Astrocyte (in vitro differentiated cells and primary cell): ENCODE measurements around the gene RALY. TPM values are rescaled to one million over a fixed set of nuclear protein-coding genes. Genes with fewer than 3 reads are reported as not detected.

Source experiments
- DNase-seq: peaks from one replicate; pipeline ENCODE4 v3.0.0-alpha.2; 2010; ENCODE audit warnings: low read depth
- FAIRE-seq: peaks from 2 replicates; lab custom pipeline; 2011; peaks lifted over from hg19 to GRCh38; lab: Jason Lieb, UNC
- H2AFZ ChIP-seq: 2 replicates; pipeline ENCODE4 v1.6.0; 2012; ENCODE audit warnings: low read depth, low read length, inconsistent platforms
- H3K27ac ChIP-seq: 2 replicates; pipeline ENCODE4 v1.5.1; 2011; ENCODE audit warnings: low read depth, low read length, inconsistent platforms
- H3K27me3 ChIP-seq: 2 replicates; pipeline ENCODE4 v1.6.0; 2011; ENCODE audit warnings: low read length, inconsistent platforms; ENCODE audit not compliant: insufficient read depth
- H3K36me3 ChIP-seq: 2 replicates; pipeline ENCODE4 v1.5.1; 2011; ENCODE audit warnings: low read length, inconsistent platforms; ENCODE audit not compliant: insufficient read depth
- H3K4me1 ChIP-seq: 2 replicates; pipeline ENCODE4 v1.5.1; 2011; ENCODE audit warnings: low read length, inconsistent platforms; ENCODE audit not compliant: insufficient read depth
- H3K4me2 ChIP-seq: 2 replicates; pipeline ENCODE4 v1.6.0; 2012; ENCODE audit warnings: low read length, inconsistent platforms
- H3K4me3 ChIP-seq: 2 replicates; pipeline ENCODE4 v1.5.1; 2011; ENCODE audit warnings: low read depth, mild to moderate bottlenecking, low read length, inconsistent platforms; ENCODE audit not compliant: insufficient read depth
- H3K79me2 ChIP-seq: 2 replicates; pipeline ENCODE4 v1.6.0; 2012; ENCODE audit warnings: mild to moderate bottlenecking, low read length, inconsistent platforms; ENCODE audit not compliant: insufficient read depth
- H3K9ac ChIP-seq: 2 replicates; pipeline ENCODE4 v1.6.0; 2012; ENCODE audit warnings: mild to moderate bottlenecking, low read length, inconsistent platforms
- H3K9me3 ChIP-seq: 2 replicates; pipeline ENCODE4 v1.5.1; 2012; ENCODE audit warnings: low read depth, mild to moderate bottlenecking, low read length, inconsistent platforms; ENCODE audit not compliant: insufficient read depth
- H4K20me1 ChIP-seq: 2 replicates; pipeline ENCODE4 v1.6.0; 2012; ENCODE audit warnings: low read length, inconsistent platforms; ENCODE audit not compliant: insufficient read depth
- H3K27ac Mint-ChIP-seq: one replicate; pipeline ENCODE4 v1.8.0; 2021; ENCODE audit warnings: mild to moderate bottlenecking, mixed read lengths; ENCODE audit not compliant: unreplicated experiment
- H3K27me3 Mint-ChIP-seq: one replicate; pipeline ENCODE4 v1.8.0; 2021; ENCODE audit warnings: low read depth, mixed read lengths; ENCODE audit not compliant: unreplicated experiment
- H3K36me3 Mint-ChIP-seq: one replicate; pipeline ENCODE4 v1.8.0; 2021; ENCODE audit warnings: low read depth, mixed read lengths; ENCODE audit not compliant: unreplicated experiment
- H3K4me1 Mint-ChIP-seq: one replicate; pipeline ENCODE4 v1.8.0; 2021; ENCODE audit warnings: low read depth, mixed read lengths; ENCODE audit not compliant: unreplicated experiment
- H3K4me3 Mint-ChIP-seq: one replicate; pipeline ENCODE4 v1.8.0; 2021; ENCODE audit warnings: mild to moderate bottlenecking, moderate library complexity, mixed read lengths; ENCODE audit not compliant: unreplicated experiment
- H3K9me3 Mint-ChIP-seq: one replicate; pipeline ENCODE4 v1.8.0; 2021; ENCODE audit warnings: mild to moderate bottlenecking, mixed read lengths; ENCODE audit not compliant: unreplicated experiment
- CTCF ChIP-seq: IDR thresholded peaks from 2 replicates; pipeline ENCODE4 v1.5.1; 2011; ENCODE audit warnings: low read depth, mild to moderate bottlenecking, inconsistent platforms, low read length, moderate library complexity; ENCODE audit not compliant: insufficient read depth
- EZH2 ChIP-seq: IDR thresholded peaks from 2 replicates; pipeline ENCODE4 v1.6.1; 2012; ENCODE audit warnings: mild to moderate bottlenecking, low read length, inconsistent platforms; ENCODE audit not compliant: insufficient read depth
- total RNA-seq: library from RNA; stranded (reverse); gene quantifications from 2 replicates; pipeline ENCODE4 v1.2.1, GENCODE V29; 2021

Gene RALY
- total RNA-seq, 1 donor from 2014 or later: 105 TPM

GRCh38 chr20:34030456-34030855 is 36.7 kb downstream of the RALY start:
- Mint-ChIP-seq H3K27me3 (no peaks in the 10 kb centered on the region), H3K36me3 (peaks cover 6% of the 10 kb centered on the region), H3K27ac (no peak overlapping the region), H3K9me3 (peaks cover 3% of the 10 kb centered on the region), H3K4me3 (no peak overlapping the region), H3K4me1 (peaks cover 4% of the 10 kb centered on the region)
- H3K27me3 ChIP-seq: no peaks in the 10 kb centered on the region
- H3K9me3 ChIP-seq: no peaks in the 10 kb centered on the region
- H3K4me1 ChIP-seq: peaks cover 3% of the 10 kb centered on the region
- H3K4me2 ChIP-seq: no peak overlapping the region
- peaks cover 89% of the 10 kb centered on the region for H4K20me1 ChIP-seq
- no peak overlapping the region for H2AFZ ChIP-seq
- no peak overlapping the region for H3K9ac ChIP-seq
- peaks cover 3% of the 10 kb centered on the region for H3K36me3 ChIP-seq
- no peak for TF ChIP-seq EZH2
- no peak for TF ChIP-seq CTCF
- DNase-seq (no peak), FAIRE-seq (no peak)
- no peak overlapping the region for H3K4me3 ChIP-seq
- H3K79me2 ChIP-seq: peaks cover 67% of the 10 kb centered on the region
- H3K27ac ChIP-seq: no peak overlapping the region

- Mint-ChIP-seq H3K4me3 (no peak overlapping the region), H3K4me1 (peaks cover 15% of the 10 kb centered on the region), H3K36me3 (peaks cover 5% of the 10 kb centered on the region), H3K27ac (no peak overlapping the region), H3K9me3 (peaks cover 1% of the 10 kb centered on the region), H3K27me3 (no peaks in the 10 kb centered on the region)
- Histone ChIP-seq H3K36me3 (peaks cover 3% of the 10 kb centered on the region), H4K20me1 (peaks cover 87% of the 10 kb centered on the region), H3K27ac (no peak overlapping the region), H3K4me1 (no peaks in the 10 kb centered on the region), H3K9me3 (no peaks in the 10 kb centered on the region), H2AFZ (no peak overlapping the region), H3K79me2 (peaks cover 67% of the 10 kb centered on the region), H3K4me2 (no peak overlapping the region), H3K9ac (no peak overlapping the region), H3K4me3 (no peak overlapping the region), H3K27me3 (no peaks in the 10 kb centered on the region)
- FAIRE-seq (no peak), DNase-seq (no peak)
- no peak for TF ChIP-seq CTCF
- no peak for TF ChIP-seq EZH2
Observed at GRCh38 chr20:34033903-34034302, 40.2 kb downstream of the RALY start.

GRCh38 chr20:34037121-34037520 is 43.4 kb downstream of the RALY start:
- H3K36me3 ChIP-seq: peaks cover 3% of the 10 kb centered on the region
- no peak overlapping the region for H3K4me3 ChIP-seq
- TF ChIP-seq EZH2 (no peak), CTCF (no peak)
- no peak overlapping the region for H3K9ac ChIP-seq
- peaks cover 15% of the 10 kb centered on the region for H3K4me1 Mint-ChIP-seq
- FAIRE-seq (no peak), DNase-seq (no peak)
- H3K4me2 ChIP-seq: no peak overlapping the region
- peaks cover 92% of the 10 kb centered on the region for H4K20me1 ChIP-seq
- H3K79me2 ChIP-seq: peaks cover 72% of the 10 kb centered on the region
- H3K4me3 Mint-ChIP-seq: peak overlapping the region; percentile 31
- no peaks in the 10 kb centered on the region for H3K27me3 Mint-ChIP-seq
- H3K9me3 ChIP-seq: no peaks in the 10 kb centered on the region
- H3K9me3 Mint-ChIP-seq: no peaks in the 10 kb centered on the region
- H2AFZ ChIP-seq: no peak overlapping the region
- H3K27ac Mint-ChIP-seq: no peak overlapping the region
- H3K36me3 Mint-ChIP-seq: peaks cover 8% of the 10 kb centered on the region
- H3K27ac ChIP-seq: no peak overlapping the region
- H3K4me1 ChIP-seq: no peaks in the 10 kb centered on the region
- H3K27me3 ChIP-seq: no peaks in the 10 kb centered on the region
